Endothelial cell of umbilical vein (primary cell): Measurements from ENCODE around the gene CNKSR1.
A peak's percentile ranks its signal among the peaks of the same experiment; 100 is the strongest.

ENCODE experiments used
- EZH2 ChIP-seq: IDR thresholded peaks from 2 replicates; pipeline ENCODE4 v1.6.1; 2012; ENCODE audit warnings: borderline replicate concordance, low read depth, mild to moderate bottlenecking, moderate library complexity, low read length, inconsistent platforms; ENCODE audit not compliant: severe bottlenecking
- FOS ChIP-seq: IDR thresholded peaks from 2 replicates; pipeline ENCODE4 v1.6.1; 2011; ENCODE audit warnings: mild to moderate bottlenecking, low read length, moderate library complexity, borderline replicate concordance; ENCODE audit not compliant: insufficient read depth
- GATA2 ChIP-seq: IDR thresholded peaks from 2 replicates; pipeline ENCODE4 v1.7.0; 2011; ENCODE audit warnings: low read depth, mild to moderate bottlenecking, moderate library complexity, mixed read lengths, low read length; ENCODE audit not compliant: insufficient read length, insufficient read depth
- JUN ChIP-seq: IDR thresholded peaks from 2 replicates; pipeline ENCODE4 v1.6.1; 2011; ENCODE audit warnings: borderline replicate concordance, low read depth; ENCODE audit not compliant: insufficient read length, insufficient read depth
- MYC ChIP-seq: IDR thresholded peaks from one replicate; pipeline ENCODE4 v1.6.1; 2011; ENCODE audit warnings: mild to moderate bottlenecking, low read depth, low read length
- POLR2A ChIP-seq: IDR thresholded peaks from 2 replicates; pipeline ENCODE4 v1.6.1; 2012; ENCODE audit warnings: low read depth, mild to moderate bottlenecking, control low read depth, low read length
- POLR2AphosphoS5 ChIP-seq: IDR thresholded peaks from 2 replicates; pipeline ENCODE4 v1.6.1; 2012; ENCODE audit warnings: low read depth, mild to moderate bottlenecking, control low read depth, low read length, moderate library complexity; ENCODE audit not compliant: insufficient read depth
- TF ChIP-seq, protein P1 (sequence below), 2 donors: IDR thresholded peaks; 1 replicate in 1 of 2; 2 replicates in 1 of 2; pipeline ENCODE4 v1.5.1; 2011; ENCODE audit warnings: low read length in 2 of 2, mild to moderate bottlenecking in 2 of 2, moderate library complexity in 2 of 2, control low read depth in 1 of 2, inconsistent platforms in 1 of 2, low read depth in 1 of 2; ENCODE audit not compliant: insufficient read depth in 1 of 2; ENCODE audit errors: extremely low read depth in 1 of 2
- TF ChIP-seq, protein P2 (sequence below): IDR thresholded peaks from 2 replicates; pipeline ENCODE4 v1.6.1; 2011; ENCODE audit not compliant: insufficient read depth, insufficient read length

DNA sequence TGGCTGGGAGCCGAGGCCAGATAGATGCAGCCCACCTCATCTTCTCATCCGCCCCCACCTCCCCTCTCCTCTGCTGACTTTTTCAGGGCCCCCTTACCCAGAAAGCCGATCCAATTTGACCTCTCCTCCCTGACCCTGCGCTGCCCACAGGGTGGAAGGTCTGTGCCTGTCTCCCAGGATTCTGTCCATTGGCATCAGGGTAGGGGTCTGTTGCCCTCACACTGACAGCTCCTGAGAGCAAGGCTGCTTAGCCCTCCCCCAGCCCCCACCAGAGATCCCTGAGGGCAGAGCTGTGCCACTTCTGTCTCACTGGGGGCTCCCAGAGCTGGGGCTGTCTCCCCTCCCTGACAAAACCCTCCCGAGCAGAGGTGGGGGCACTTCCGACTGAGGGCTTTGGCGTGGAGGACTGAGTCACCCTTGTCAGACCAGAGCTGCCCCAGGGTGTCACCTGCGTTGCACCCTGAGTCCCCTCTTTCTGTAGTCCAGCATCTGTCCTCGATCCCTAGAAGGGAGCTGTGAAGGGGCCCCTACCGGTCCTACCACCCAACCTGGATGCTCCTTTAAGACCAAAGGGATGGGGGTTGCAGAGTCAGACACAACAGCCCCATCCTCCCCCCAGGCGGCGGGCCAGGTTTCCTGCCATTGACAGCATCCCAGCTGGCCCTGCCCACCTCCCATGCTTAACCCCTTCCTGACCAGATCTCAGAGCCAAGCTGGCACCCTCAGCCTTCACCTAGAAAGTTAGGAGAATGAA is 20.8 kb upstream of the CNKSR1 start:
- TF ChIP-seq, protein P1, sequence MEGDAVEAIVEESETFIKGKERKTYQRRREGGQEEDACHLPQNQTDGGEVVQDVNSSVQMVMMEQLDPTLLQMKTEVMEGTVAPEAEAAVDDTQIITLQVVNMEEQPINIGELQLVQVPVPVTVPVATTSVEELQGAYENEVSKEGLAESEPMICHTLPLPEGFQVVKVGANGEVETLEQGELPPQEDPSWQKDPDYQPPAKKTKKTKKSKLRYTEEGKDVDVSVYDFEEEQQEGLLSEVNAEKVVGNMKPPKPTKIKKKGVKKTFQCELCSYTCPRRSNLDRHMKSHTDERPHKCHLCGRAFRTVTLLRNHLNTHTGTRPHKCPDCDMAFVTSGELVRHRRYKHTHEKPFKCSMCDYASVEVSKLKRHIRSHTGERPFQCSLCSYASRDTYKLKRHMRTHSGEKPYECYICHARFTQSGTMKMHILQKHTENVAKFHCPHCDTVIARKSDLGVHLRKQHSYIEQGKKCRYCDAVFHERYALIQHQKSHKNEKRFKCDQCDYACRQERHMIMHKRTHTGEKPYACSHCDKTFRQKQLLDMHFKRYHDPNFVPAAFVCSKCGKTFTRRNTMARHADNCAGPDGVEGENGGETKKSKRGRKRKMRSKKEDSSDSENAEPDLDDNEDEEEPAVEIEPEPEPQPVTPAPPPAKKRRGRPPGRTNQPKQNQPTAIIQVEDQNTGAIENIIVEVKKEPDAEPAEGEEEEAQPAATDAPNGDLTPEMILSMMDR (IDR thresholded peaks at IDR 0.05; ENCODE audit: extremely low read depth in 1 of 2, insufficient read depth in 1 of 2, low read depth in 1 of 2, low read length in 2 of 2): no peak
- TF ChIP-seq JUN: no peak
- no peak for TF ChIP-seq EZH2
- TF ChIP-seq POLR2A: peak; percentile 44
- TF ChIP-seq POLR2AphosphoS5: peak; percentile 27
- TF ChIP-seq, protein P2, sequence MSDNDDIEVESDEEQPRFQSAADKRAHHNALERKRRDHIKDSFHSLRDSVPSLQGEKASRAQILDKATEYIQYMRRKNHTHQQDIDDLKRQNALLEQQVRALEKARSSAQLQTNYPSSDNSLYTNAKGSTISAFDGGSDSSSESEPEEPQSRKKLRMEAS: no peak
- no peak for TF ChIP-seq MYC
- TF ChIP-seq FOS: peak; percentile 43
- no peak for TF ChIP-seq GATA2
